ENCODE measurements around the gene ANKS3. TPM values are rescaled to one million over a fixed set of nuclear protein-coding genes. Genes with fewer than 3 reads are reported as not detected.

Gene ANKS3
- polyA plus RNA-seq, 1 donor (not counting 4 experiments of a cell fraction or from before 2014, with no cell fraction given) = 11.7 TPM

DNA sequence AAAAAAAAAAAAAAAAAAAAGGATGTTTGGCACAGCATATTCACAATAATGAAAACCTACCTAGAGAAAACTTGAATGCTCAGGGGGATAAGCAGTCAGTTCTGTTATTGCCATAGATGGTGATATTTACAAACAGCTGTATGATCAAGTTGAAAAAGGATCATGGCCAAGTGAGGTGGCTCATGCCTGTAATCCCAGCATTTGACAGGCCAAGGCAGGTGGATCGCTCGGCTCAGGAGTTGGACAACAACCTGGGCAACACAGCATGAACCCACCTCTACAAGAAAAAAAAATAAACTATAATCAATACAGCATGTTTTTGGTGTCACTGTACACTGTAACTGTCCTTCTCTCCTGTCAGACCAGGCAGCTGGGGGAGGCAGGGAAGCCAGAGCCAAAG, 19.1 kb downstream of the ANKS3 start:
- no peak overlapping the region for H3K27ac ChIP-seq (ENCODE audit: control insufficient read depth, insufficient read depth, low read length)
- H2AFZ ChIP-seq (ENCODE audit: control insufficient read depth, low read length) = no peak overlapping the region
- H3K4me1 ChIP-seq (ENCODE audit: control insufficient read depth, extremely low read depth, insufficient read depth, low read length) = no peaks in the 10 kb centered on the region
- TF ChIP-seq EZH2 (IDR thresholded peaks at IDR 0.05; ENCODE audit: low read length) = no peak
- TF ChIP-seq, protein P1, sequence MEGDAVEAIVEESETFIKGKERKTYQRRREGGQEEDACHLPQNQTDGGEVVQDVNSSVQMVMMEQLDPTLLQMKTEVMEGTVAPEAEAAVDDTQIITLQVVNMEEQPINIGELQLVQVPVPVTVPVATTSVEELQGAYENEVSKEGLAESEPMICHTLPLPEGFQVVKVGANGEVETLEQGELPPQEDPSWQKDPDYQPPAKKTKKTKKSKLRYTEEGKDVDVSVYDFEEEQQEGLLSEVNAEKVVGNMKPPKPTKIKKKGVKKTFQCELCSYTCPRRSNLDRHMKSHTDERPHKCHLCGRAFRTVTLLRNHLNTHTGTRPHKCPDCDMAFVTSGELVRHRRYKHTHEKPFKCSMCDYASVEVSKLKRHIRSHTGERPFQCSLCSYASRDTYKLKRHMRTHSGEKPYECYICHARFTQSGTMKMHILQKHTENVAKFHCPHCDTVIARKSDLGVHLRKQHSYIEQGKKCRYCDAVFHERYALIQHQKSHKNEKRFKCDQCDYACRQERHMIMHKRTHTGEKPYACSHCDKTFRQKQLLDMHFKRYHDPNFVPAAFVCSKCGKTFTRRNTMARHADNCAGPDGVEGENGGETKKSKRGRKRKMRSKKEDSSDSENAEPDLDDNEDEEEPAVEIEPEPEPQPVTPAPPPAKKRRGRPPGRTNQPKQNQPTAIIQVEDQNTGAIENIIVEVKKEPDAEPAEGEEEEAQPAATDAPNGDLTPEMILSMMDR (optimal IDR thresholded peaks at IDR 0.05 in 1 of 3, IDR thresholded peaks at IDR 0.05 in 1 of 3, conservative IDR thresholded peaks at IDR 0.05 in 1 of 3; ENCODE audit: extremely low read depth in 1 of 3, insufficient read depth in 2 of 3, low read length in 3 of 3) = no peak
- no peak for FAIRE-seq
- no peaks in the 10 kb centered on the region for H3K79me2 ChIP-seq (ENCODE audit: control insufficient read depth, insufficient read depth, low read length)
- dilution Hi-C loops (cut with MboI; ENCODE audit: extremely low pct_ligation_motif_present, low sequenced_read_pairs) = no loop called here
- H3K9me3 ChIP-seq (ENCODE audit: control insufficient read depth, low read depth, low read length) = no peaks in the 10 kb centered on the region
- H3K9ac ChIP-seq (ENCODE audit: control insufficient read depth, extremely low read depth, insufficient read depth, low read length) = no peak overlapping the region
- no peaks in the 10 kb centered on the region for H3K9me1 ChIP-seq (ENCODE audit: control insufficient read depth, extremely low read depth, insufficient read depth, low read length)
- H3K4me3 ChIP-seq (ENCODE audit: control insufficient read depth in 2 of 3, extremely low read depth in 1 of 3, insufficient read depth in 2 of 3, low read depth in 1 of 3, low read length in 3 of 3) = no peak overlapping the region
- DNase-seq (ENCODE audit: low read depth, low spot score) = no peak
- H3K36me3 ChIP-seq (ENCODE audit: control insufficient read depth in 2 of 2, extremely low read depth in 1 of 2, insufficient read depth in 2 of 2, low read length in 2 of 2) = peaks cover 2 to 9% of the 10 kb centered on the region in 2 experiments
- H3K27me3 ChIP-seq (ENCODE audit: control insufficient read depth, extremely low read depth, insufficient read depth, low read length) = no peaks in the 10 kb centered on the region
- H3K4me2 ChIP-seq (ENCODE audit: control insufficient read depth, extremely low read depth, insufficient read depth, low read depth, low read length) = no peak overlapping the region
- H4K20me1 ChIP-seq (ENCODE audit: control insufficient read depth, extremely low read depth, insufficient read depth, low read length) = no peaks in the 10 kb centered on the region

DNA sequence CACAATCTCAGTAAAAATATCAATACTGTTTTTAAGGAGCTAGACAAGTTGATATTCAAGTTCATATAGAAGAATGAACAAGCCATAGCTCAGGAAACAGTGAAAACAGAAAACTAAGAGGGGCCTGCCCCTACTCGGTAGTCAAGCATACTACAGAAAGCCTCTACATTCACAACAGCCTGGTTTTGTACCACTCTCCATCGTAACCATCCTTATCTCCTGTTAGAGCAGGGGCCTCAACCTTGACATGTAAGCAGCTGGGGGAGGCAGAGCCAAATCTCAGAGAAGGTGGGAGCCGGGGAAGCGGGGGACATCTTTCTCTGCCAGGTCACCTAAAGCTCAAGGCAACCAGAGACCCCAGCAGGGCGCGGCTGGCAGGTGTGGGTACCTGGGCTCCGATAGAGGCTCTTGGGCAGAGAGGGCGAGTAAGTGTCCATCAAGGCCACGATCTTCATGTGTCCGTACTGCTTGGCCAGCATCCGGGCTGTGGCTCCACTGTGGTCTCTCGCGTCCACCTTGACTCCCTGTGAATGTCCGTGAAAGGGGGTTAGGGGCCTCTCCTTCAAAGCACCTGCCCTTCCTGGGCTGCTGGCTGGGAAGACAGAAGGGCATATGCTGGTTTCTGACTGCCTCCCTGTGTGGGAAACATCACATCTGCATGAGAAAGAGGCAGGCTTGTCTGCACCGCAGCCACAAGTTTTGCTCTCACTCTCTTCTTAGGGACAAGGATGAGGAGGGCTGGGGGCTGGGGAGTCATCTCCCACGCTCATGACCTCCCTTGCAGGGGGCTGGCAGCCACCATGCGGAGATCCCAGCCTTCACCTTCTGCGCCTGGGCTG, 20.2 kb downstream of the ANKS3 start:
- Histone ChIP-seq H3K4me2 (ENCODE audit: control insufficient read depth, extremely low read depth, insufficient read depth, low read depth, low read length) (no peak overlapping the region), H3K79me2 (ENCODE audit: control insufficient read depth, insufficient read depth, low read length) (no peaks in the 10 kb centered on the region), H3K4me3 (ENCODE audit: control insufficient read depth in 2 of 3, extremely low read depth in 1 of 3, insufficient read depth in 2 of 3, low read depth in 1 of 3, low read length in 3 of 3) (no peak overlapping the region), H4K20me1 (ENCODE audit: control insufficient read depth, extremely low read depth, insufficient read depth, low read length) (no peaks in the 10 kb centered on the region), H3K9ac (ENCODE audit: control insufficient read depth, extremely low read depth, insufficient read depth, low read length) (no peak overlapping the region), H2AFZ (ENCODE audit: control insufficient read depth, low read length) (no peak overlapping the region), H3K36me3 (ENCODE audit: control insufficient read depth in 2 of 2, extremely low read depth in 1 of 2, insufficient read depth in 2 of 2, low read length in 2 of 2) (peaks cover 6 to 7% of the 10 kb centered on the region in 2 experiments), H3K4me1 (ENCODE audit: control insufficient read depth, extremely low read depth, insufficient read depth, low read length) (no peaks in the 10 kb centered on the region), H3K9me3 (ENCODE audit: control insufficient read depth, low read depth, low read length) (no peaks in the 10 kb centered on the region), H3K9me1 (ENCODE audit: control insufficient read depth, extremely low read depth, insufficient read depth, low read length) (no peaks in the 10 kb centered on the region), H3K27me3 (ENCODE audit: control insufficient read depth, extremely low read depth, insufficient read depth, low read length) (no peaks in the 10 kb centered on the region), H3K27ac (ENCODE audit: control insufficient read depth, insufficient read depth, low read length) (no peak overlapping the region)
- dilution Hi-C loops (cut with MboI; ENCODE audit: extremely low pct_ligation_motif_present, low sequenced_read_pairs) = no loop called here
- TF ChIP-seq, protein P1 (optimal IDR thresholded peaks at IDR 0.05 in 1 of 3, IDR thresholded peaks at IDR 0.05 in 1 of 3, conservative IDR thresholded peaks at IDR 0.05 in 1 of 3; ENCODE audit: extremely low read depth in 1 of 3, insufficient read depth in 2 of 3, low read length in 3 of 3) = no peak
- no peak for TF ChIP-seq EZH2 (IDR thresholded peaks at IDR 0.05; ENCODE audit: low read length)
- DNase-seq (ENCODE audit: low read depth, low spot score) (no peak), FAIRE-seq (no peak)

Data from keratinocyte (primary cell).